H9 (cell line): Measurements from ENCODE around the gene DLGAP4. TPM values are rescaled to one million over a fixed set of nuclear protein-coding genes. Genes with fewer than 3 reads are reported as not detected.

Experiments
- DNase-seq: peaks from one replicate; pipeline ENCODE4 v3.0.0-alpha.2; 2017
- H2AFZ ChIP-seq: one replicate; pipeline ENCODE4 v1.6.1; 2013; ENCODE audit warnings: mild to moderate bottlenecking, low read length, control low read depth, moderate library complexity
- H2AK5ac ChIP-seq: 2 replicates; pipeline ENCODE4 v1.6.1; 2013; ENCODE audit warnings: low read length, control low read depth, mixed read lengths; ENCODE audit not compliant: insufficient read length
- H2BK120ac ChIP-seq: one replicate; pipeline ENCODE4 v1.6.1; 2013; ENCODE audit warnings: low read depth, mild to moderate bottlenecking, low read length, control low read depth, inconsistent platforms; ENCODE audit not compliant: poor library complexity, severe bottlenecking
- H2BK12ac ChIP-seq: 2 replicates; pipeline ENCODE4 v1.6.1; 2013; ENCODE audit warnings: low read length, control low read depth, mixed read lengths, low read depth; ENCODE audit not compliant: insufficient read length
- H2BK15ac ChIP-seq: 2 replicates; pipeline ENCODE4 v1.6.1; 2013; ENCODE audit warnings: low read depth, low read length, control low read depth
- H2BK20ac ChIP-seq: one replicate; pipeline ENCODE4 v1.6.1; 2013; ENCODE audit warnings: low read depth, mild to moderate bottlenecking, low read length, control low read depth, inconsistent platforms; ENCODE audit not compliant: poor library complexity, severe bottlenecking
- H2BK5ac ChIP-seq: 2 replicates; pipeline ENCODE4 v1.6.1; 2013; ENCODE audit warnings: low read length, control low read depth, mixed read lengths; ENCODE audit not compliant: insufficient read length
- H3K14ac ChIP-seq: 2 replicates; pipeline ENCODE4 v1.6.1; 2013; ENCODE audit warnings: low read length, control low read depth; ENCODE audit not compliant: insufficient read depth
- H3K18ac ChIP-seq: 2 replicates; pipeline ENCODE4 v1.6.1; 2013; ENCODE audit warnings: low read depth, mild to moderate bottlenecking, mixed read lengths, low read length, control low read depth; ENCODE audit not compliant: insufficient read length
- H3K23ac ChIP-seq: 2 replicates; pipeline ENCODE4 v1.6.1; 2013; ENCODE audit warnings: low read length, control low read depth, mixed read lengths, low read depth; ENCODE audit not compliant: insufficient read length
- H3K23me2 ChIP-seq: 2 replicates; pipeline ENCODE4 v1.6.1; 2013; ENCODE audit warnings: low read depth, mild to moderate bottlenecking, mixed read lengths, low read length, control low read depth; ENCODE audit not compliant: insufficient read length, poor library complexity, severe bottlenecking
- H3K27ac ChIP-seq: 2 replicates; pipeline ENCODE4 v1.5.1; 2013; ENCODE audit warnings: low read length, control low read depth, mixed read lengths, low read depth; ENCODE audit not compliant: insufficient read length
- H3K27me3 ChIP-seq: 2 replicates; pipeline ENCODE4 v1.6.1; 2013; ENCODE audit warnings: low read length, control low read depth, inconsistent platforms; ENCODE audit not compliant: insufficient read depth
- H3K4ac ChIP-seq: 2 replicates; pipeline ENCODE4 v1.6.1; 2013; ENCODE audit warnings: low read depth, mild to moderate bottlenecking, control low read depth, inconsistent platforms, low read length, moderate library complexity
- H3K4me1 ChIP-seq: 2 replicates; pipeline ENCODE4 v1.6.1; 2013; ENCODE audit warnings: low read length, control low read depth, inconsistent platforms; ENCODE audit not compliant: insufficient read depth
- H3K4me2 ChIP-seq: 2 replicates; pipeline ENCODE4 v1.6.1; 2013; ENCODE audit warnings: low read length, control low read depth, mixed read lengths; ENCODE audit not compliant: insufficient read length, insufficient read depth
- H3K56ac ChIP-seq: 2 replicates; pipeline ENCODE4 v1.6.1; 2013; ENCODE audit warnings: low read depth, mild to moderate bottlenecking, mixed read lengths, low read length, control low read depth; ENCODE audit not compliant: insufficient read length
- H3K79me1 ChIP-seq: 2 replicates; pipeline ENCODE4 v1.6.1; 2013; ENCODE audit warnings: low read depth, mild to moderate bottlenecking, moderate library complexity, low read length, control low read depth, inconsistent platforms; ENCODE audit not compliant: insufficient read depth, poor library complexity, severe bottlenecking
- H3K79me2 ChIP-seq: 2 replicates; pipeline ENCODE4 v1.6.1; 2013; ENCODE audit warnings: low read length, control low read depth, inconsistent platforms; ENCODE audit not compliant: insufficient read depth
- H3K9ac ChIP-seq: 2 replicates; pipeline ENCODE4 v1.6.1; 2013; ENCODE audit warnings: low read length, control low read depth, mixed read lengths; ENCODE audit not compliant: insufficient read length; ENCODE audit errors: extremely low read depth
- H3K9me3 ChIP-seq: one replicate; pipeline ENCODE4 v1.6.1; 2013; ENCODE audit warnings: low read depth, low read length, inconsistent platforms; ENCODE audit not compliant: control insufficient read depth
- H3T11ph ChIP-seq: one replicate; pipeline ENCODE4 v1.6.1; 2013; ENCODE audit warnings: mild to moderate bottlenecking, low read length, control low read depth, inconsistent platforms
- H4K20me1 ChIP-seq: one replicate; pipeline ENCODE4 v1.6.1; 2013; ENCODE audit not compliant: control insufficient read depth, insufficient read length, insufficient read depth
- H4K5ac ChIP-seq: 2 replicates; pipeline ENCODE4 v1.6.1; 2013; ENCODE audit warnings: low read depth, mild to moderate bottlenecking, mixed read lengths, low read length, control low read depth; ENCODE audit not compliant: insufficient read length
- H4K8ac ChIP-seq: replicated peaks from 2 replicates; pipeline ENCODE4 v1.6.1; 2013; ENCODE audit warnings: low read length, control low read depth, mixed read lengths, low read depth; ENCODE audit not compliant: insufficient read length
- H4K91ac ChIP-seq: 2 replicates; pipeline ENCODE4 v1.6.1; 2013; ENCODE audit warnings: low read depth, mild to moderate bottlenecking, moderate library complexity, mixed read lengths, low read length, control low read depth; ENCODE audit not compliant: insufficient read length
- H3K27ac Mint-ChIP-seq, 3 experiments: 2 replicates in 2 of 3; 3 replicates in 1 of 3; pipeline ENCODE4 v1.8.0; 2020 to 2021; ENCODE audit warnings: mixed read lengths in 3 of 3, mild to moderate bottlenecking in 1 of 3, moderate library complexity in 1 of 3
- H3K27me3 Mint-ChIP-seq: 2 replicates; pipeline ENCODE4 v1.8.0; 2021; ENCODE audit warnings: low read depth, mild to moderate bottlenecking, moderate library complexity, mixed read lengths
- H3K36me3 Mint-ChIP-seq, 3 experiments: 2 replicates in 2 of 3; 3 replicates in 1 of 3; pipeline ENCODE4 v1.8.0; 2020 to 2021; ENCODE audit warnings: low read depth in 3 of 3, mixed read lengths in 3 of 3; ENCODE audit not compliant: insufficient read depth in 1 of 3
- H3K4me1 Mint-ChIP-seq, 2 experiments: 2 replicates each; pipeline ENCODE4 v1.8.0; 2020; ENCODE audit warnings: mixed read lengths in 2 of 2
- H3K4me3 Mint-ChIP-seq, 2 experiments: 2 replicates in 1 of 2; 3 replicates in 1 of 2; pipeline ENCODE4 v1.8.0; 2020 to 2021; ENCODE audit warnings: mild to moderate bottlenecking in 2 of 2, mixed read lengths in 2 of 2, moderate library complexity in 1 of 2
- H3K9me3 Mint-ChIP-seq, 2 experiments: 2 replicates in 1 of 2; 3 replicates in 1 of 2; pipeline ENCODE4 v1.8.0; 2020; ENCODE audit warnings: mild to moderate bottlenecking in 2 of 2, mixed read lengths in 2 of 2, moderate library complexity in 1 of 2
- WGBS: extraction: QIAGEN DNeasy Blood & Tissue Kit; methylation state at CpG from one replicate; pipeline ENCODE4 v1.1.7; 2013; ENCODE audit warnings: missing lambda C conversion rate, low lambda C conversion rate, mixed read lengths; ENCODE audit not compliant: insufficient read length; ENCODE audit errors: extremely low coverage; 5-methylcytosine and 5-hydroxymethylcytosine counted together
- total RNA-seq: library from RNA; stranded (reverse); gene quantifications from 2 replicates; pipeline ENCODE4 v1.2.1, GENCODE V29; 2021
- TF ChIP-seq, protein P1 (sequence below): fragments of 200-600 bp; sonication (generic); conservative IDR thresholded peaks from 3 replicates; pipeline ENCODE4 v1.8.0; 2021; ENCODE audit warnings: antibody characterized with exemption, mild to moderate bottlenecking

The DLGAP4 gene
- total RNA-seq, 1 experiment from 2014 or later = 48.0 TPM

DNA sequence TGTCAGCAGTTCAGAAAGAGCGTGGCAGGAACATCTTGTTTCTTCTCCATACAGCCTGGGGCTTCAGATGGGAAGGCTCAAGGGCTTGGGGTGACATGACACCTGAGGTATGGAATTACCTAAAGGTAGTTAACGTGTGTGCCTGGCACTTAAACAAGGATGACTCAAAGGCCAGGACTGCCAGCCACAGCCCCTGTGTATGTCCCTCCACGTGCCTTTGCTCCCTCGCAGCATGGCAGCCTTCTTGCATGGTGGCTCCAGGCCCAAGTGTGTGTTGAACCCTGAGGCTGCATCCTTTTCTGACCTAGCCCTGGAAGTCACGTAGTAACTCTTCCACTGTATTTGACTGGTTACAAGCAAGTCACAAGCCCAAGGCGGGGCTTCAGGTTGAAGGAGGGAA is 201.6 kb downstream of the DLGAP4 start:
- no peaks in the 10 kb centered on the region for H3K27me3 ChIP-seq
- no peak overlapping the region for H3T11ph ChIP-seq
- no peaks in the 10 kb centered on the region for H3K9me3 Mint-ChIP-seq
- no peaks in the 10 kb centered on the region for H3K79me2 ChIP-seq
- H2AK5ac ChIP-seq = no peak overlapping the region
- no peak overlapping the region for H4K5ac ChIP-seq
- no peak overlapping the region for H2BK120ac ChIP-seq
- DNase-seq = no peak
- no peak overlapping the region for H3K4ac ChIP-seq
- no peak overlapping the region for H3K14ac ChIP-seq
- H3K27ac Mint-ChIP-seq = no peak overlapping the region
- no peak overlapping the region for H3K23ac ChIP-seq
- H3K9me3 ChIP-seq = no peaks in the 10 kb centered on the region
- H4K20me1 ChIP-seq = no peaks in the 10 kb centered on the region
- H2AFZ ChIP-seq = no peak overlapping the region
- no peak overlapping the region for H2BK15ac ChIP-seq
- H3K23me2 ChIP-seq = no peaks in the 10 kb centered on the region
- no peak overlapping the region for H4K91ac ChIP-seq
- H3K27me3 Mint-ChIP-seq = no peaks in the 10 kb centered on the region
- peaks cover 13 to 64% (median 44%) of the 10 kb centered on the region in 3 experiments for H3K36me3 Mint-ChIP-seq
- H2BK20ac ChIP-seq = no peak overlapping the region
- no peak overlapping the region for H3K9ac ChIP-seq
- TF ChIP-seq, protein P1, sequence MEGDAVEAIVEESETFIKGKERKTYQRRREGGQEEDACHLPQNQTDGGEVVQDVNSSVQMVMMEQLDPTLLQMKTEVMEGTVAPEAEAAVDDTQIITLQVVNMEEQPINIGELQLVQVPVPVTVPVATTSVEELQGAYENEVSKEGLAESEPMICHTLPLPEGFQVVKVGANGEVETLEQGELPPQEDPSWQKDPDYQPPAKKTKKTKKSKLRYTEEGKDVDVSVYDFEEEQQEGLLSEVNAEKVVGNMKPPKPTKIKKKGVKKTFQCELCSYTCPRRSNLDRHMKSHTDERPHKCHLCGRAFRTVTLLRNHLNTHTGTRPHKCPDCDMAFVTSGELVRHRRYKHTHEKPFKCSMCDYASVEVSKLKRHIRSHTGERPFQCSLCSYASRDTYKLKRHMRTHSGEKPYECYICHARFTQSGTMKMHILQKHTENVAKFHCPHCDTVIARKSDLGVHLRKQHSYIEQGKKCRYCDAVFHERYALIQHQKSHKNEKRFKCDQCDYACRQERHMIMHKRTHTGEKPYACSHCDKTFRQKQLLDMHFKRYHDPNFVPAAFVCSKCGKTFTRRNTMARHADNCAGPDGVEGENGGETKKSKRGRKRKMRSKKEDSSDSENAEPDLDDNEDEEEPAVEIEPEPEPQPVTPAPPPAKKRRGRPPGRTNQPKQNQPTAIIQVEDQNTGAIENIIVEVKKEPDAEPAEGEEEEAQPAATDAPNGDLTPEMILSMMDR = no peak
- H4K8ac ChIP-seq = no peak overlapping the region
- no peaks in the 10 kb centered on the region for H3K4me1 ChIP-seq
- H2BK12ac ChIP-seq = no peak overlapping the region
- no peak overlapping the region for H3K56ac ChIP-seq
- no CpG with 5 or more reads among the region's 6 CpGs for WGBS
- no peak overlapping the region for H2BK5ac ChIP-seq
- no peaks in the 10 kb centered on the region for H3K79me1 ChIP-seq
- no peak overlapping the region for H3K18ac ChIP-seq
- H3K4me3 Mint-ChIP-seq = no peak overlapping the region
- H3K27ac ChIP-seq = no peak overlapping the region
- H3K4me2 ChIP-seq = no peak overlapping the region
- H3K4me1 Mint-ChIP-seq = no peaks in the 10 kb centered on the region
